Neural progenitor cell (in vitro differentiated cells): ENCODE measurements around the gene KRTAP16-1.
"Not testable (repeated sequence)": the region's sequence is repeated elsewhere in the genome, so short reads cannot be mapped to it uniquely, and the experiment has no call there.

Source experiments
- EZH2 ChIP-seq: fragments of 200-600 bp; sonication (generic); IDR thresholded peaks from 2 replicates; pipeline ENCODE4 v1.6.1; 2017; ENCODE audit warnings: antibody characterized with exemption, mild to moderate bottlenecking, moderate library complexity
- EZH2phosphoT487 ChIP-seq: fragments of 200-600 bp; sonication (generic); IDR thresholded peaks from 2 replicates; pipeline ENCODE4 v1.6.1; 2017; ENCODE audit warnings: antibody characterized with exemption
- TF ChIP-seq, protein P1 (sequence below): fragments of 200-600 bp; sonication (generic); IDR thresholded peaks from 2 replicates; pipeline ENCODE4 v1.5.1; 2017; ENCODE audit warnings: antibody characterized with exemption, mild to moderate bottlenecking

DNA sequence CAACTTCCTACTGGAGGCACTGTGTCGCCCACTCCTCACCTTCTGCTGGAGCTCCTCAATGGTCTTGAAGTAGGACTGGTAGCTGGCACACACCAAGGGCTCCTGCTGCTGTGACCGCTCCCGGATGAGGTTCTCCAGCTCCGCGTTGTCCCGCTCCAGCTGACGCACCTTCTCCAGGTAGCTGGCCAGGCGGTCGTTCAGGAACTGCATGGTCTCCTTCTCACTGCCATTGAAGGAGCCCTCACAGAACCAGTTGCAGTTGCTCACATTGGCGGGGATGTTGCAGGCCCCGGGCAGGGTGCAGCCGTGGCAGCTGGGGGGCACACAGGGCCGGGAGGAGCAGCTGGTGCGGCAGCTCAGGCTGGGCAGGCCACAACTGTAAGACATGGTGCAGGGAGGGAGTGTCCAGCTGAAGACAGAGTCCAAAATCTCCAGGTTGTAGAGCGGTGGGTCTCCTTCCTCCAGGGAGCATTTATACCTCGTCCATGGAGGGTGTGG, 41.3 kb upstream of the KRTAP16-1 start, which contains the start of gene KRT33A:
- TF ChIP-seq, protein P1, sequence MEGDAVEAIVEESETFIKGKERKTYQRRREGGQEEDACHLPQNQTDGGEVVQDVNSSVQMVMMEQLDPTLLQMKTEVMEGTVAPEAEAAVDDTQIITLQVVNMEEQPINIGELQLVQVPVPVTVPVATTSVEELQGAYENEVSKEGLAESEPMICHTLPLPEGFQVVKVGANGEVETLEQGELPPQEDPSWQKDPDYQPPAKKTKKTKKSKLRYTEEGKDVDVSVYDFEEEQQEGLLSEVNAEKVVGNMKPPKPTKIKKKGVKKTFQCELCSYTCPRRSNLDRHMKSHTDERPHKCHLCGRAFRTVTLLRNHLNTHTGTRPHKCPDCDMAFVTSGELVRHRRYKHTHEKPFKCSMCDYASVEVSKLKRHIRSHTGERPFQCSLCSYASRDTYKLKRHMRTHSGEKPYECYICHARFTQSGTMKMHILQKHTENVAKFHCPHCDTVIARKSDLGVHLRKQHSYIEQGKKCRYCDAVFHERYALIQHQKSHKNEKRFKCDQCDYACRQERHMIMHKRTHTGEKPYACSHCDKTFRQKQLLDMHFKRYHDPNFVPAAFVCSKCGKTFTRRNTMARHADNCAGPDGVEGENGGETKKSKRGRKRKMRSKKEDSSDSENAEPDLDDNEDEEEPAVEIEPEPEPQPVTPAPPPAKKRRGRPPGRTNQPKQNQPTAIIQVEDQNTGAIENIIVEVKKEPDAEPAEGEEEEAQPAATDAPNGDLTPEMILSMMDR = not testable (repeated sequence)
- not testable (repeated sequence) for TF ChIP-seq EZH2, EZH2phosphoT487
